Stimulated activated CD4-positive, alpha-beta T cell treated with anti-CD3 and anti-CD28 coated beads, Interleukin-12 subunit alpha, Interleukin-12 subunit beta, amount 100 ng/mL, for 48 hours (primary cell): ENCODE measurements around the gene ATP2C2.
"Not testable (repeated sequence)": the region's sequence is repeated elsewhere in the genome, so short reads cannot be mapped to it uniquely, and the experiment has no call there.

Source experiments
- DNase-seq, 3 donors: peaks; one replicate each; pipeline ENCODE4 v3.0.0-alpha.2; 2020; ENCODE audit warnings: low read depth in 2 of 3, low spot score in 1 of 3

Gene ATP2C2

GRCh38 chr16:84391151-84392030 is 23.1 kb downstream of the ATP2C2 start:
- DNase-seq = no peak

GRCh38 chr16:84392031-84392360 is 23.7 kb downstream of the ATP2C2 start:
- DNase-seq = no peak

GRCh38 chr16:84396082-84396481 is 27.7 kb downstream of the ATP2C2 start:
- DNase-seq = not testable (repeated sequence)

GRCh38 chr16:84396537-84397008 is 28.2 kb downstream of the ATP2C2 start:
- DNase-seq = no peak

GRCh38 chr16:84397090-84397489 is 28.8 kb downstream of the ATP2C2 start:
- DNase-seq = no peak

- no peak for DNase-seq
Observed at GRCh38 chr16:84398701-84399100, 30.4 kb downstream of the ATP2C2 start.

- DNase-seq = not testable (repeated sequence)
Observed at GRCh38 chr16:84399912-84400311, 31.6 kb downstream of the ATP2C2 start.

- not testable (repeated sequence) for DNase-seq
Observed at GRCh38 chr16:84403435-84403834, 35.1 kb downstream of the ATP2C2 start.

- no peak for DNase-seq
Observed at GRCh38 chr16:84404324-84404723, 36.0 kb downstream of the ATP2C2 start.

GRCh38 chr16:84404936-84405639 is 36.8 kb downstream of the ATP2C2 start:
- DNase-seq = no peak

- DNase-seq = no peak
Observed at GRCh38 chr16:84406006-84406963, 37.9 kb downstream of the ATP2C2 start.

GRCh38 chr16:84407588-84408313 is 39.4 kb downstream of the ATP2C2 start:
- no peak for DNase-seq

- no peak for DNase-seq
Observed at GRCh38 chr16:84408314-84408690, 40.0 kb downstream of the ATP2C2 start.

GRCh38 chr16:84408856-84409255 is 40.5 kb downstream of the ATP2C2 start:
- DNase-seq = no peak

- DNase-seq = no peak
Observed at GRCh38 chr16:84410361-84411138, 42.2 kb downstream of the ATP2C2 start.

GRCh38 chr16:84411768-84412167 is 43.4 kb downstream of the ATP2C2 start:
- DNase-seq = no peak

GRCh38 chr16:84412262-84412661 is 43.9 kb downstream of the ATP2C2 start:
- DNase-seq = no peak

GRCh38 chr16:84413244-84414004 is 45.1 kb downstream of the ATP2C2 start:
- no peak for DNase-seq

GRCh38 chr16:84414789-84415326 is 46.5 kb downstream of the ATP2C2 start:
- DNase-seq = no peak
